H1 (cell line): ENCODE results near the gene CFAP161. TPM values are rescaled to one million over a fixed set of nuclear protein-coding genes. Genes with fewer than 3 reads are reported as not detected.

Experiments used
- CTCF ChIA-PET: fragments of 300-600 bp; sonication (Branson Sonifier 250); formaldehyde crosslinking; loops from one replicate; lab custom pipeline; 2021; ENCODE audit not compliant: partially characterized antibody; lab: Charles Lee
- POLR2A ChIA-PET: fragments of 300-600 bp; sonication (Branson Sonifier 250); formaldehyde crosslinking; loops from one replicate; lab custom pipeline; 2021; ENCODE audit warnings: inconsistent platforms; ENCODE audit not compliant: partially characterized antibody; lab: Charles Lee
- DNase-seq, 2 experiments: peaks; one replicate each; pipeline versions ENCODE4 v3.0.0 to v3.0.0-alpha.2; 2010 to 2022; ENCODE audit warnings: low spot score in 2 of 2, low read depth in 1 of 2, mixed read lengths in 1 of 2
- FAIRE-seq: peaks from 2 replicates; lab custom pipeline; 2011; peaks lifted over from hg19 to GRCh38; lab: Jason Lieb, UNC
- H2AFZ ChIP-seq: 2 replicates; pipeline ENCODE4 v1.8.1; 2012; ENCODE audit warnings: low read length, inconsistent platforms
- H2AK5ac ChIP-seq: 2 replicates; pipeline ENCODE4 v1.6.1; 2013; ENCODE audit warnings: low read depth, low read length
- H2BK120ac ChIP-seq: replicated peaks from 2 replicates; pipeline ENCODE3; 2013; ENCODE audit warnings: low read depth, low read length, inconsistent platforms
- H2BK12ac ChIP-seq: 2 replicates; pipeline ENCODE4 v1.6.1; 2013; ENCODE audit warnings: low read depth, low read length
- H2BK15ac ChIP-seq: 2 replicates; pipeline ENCODE4 v1.6.1; 2013; ENCODE audit warnings: low read length
- H2BK20ac ChIP-seq: 2 replicates; pipeline ENCODE4 v1.6.1; 2013; ENCODE audit warnings: low read length
- H2BK5ac ChIP-seq: 2 replicates; pipeline ENCODE4 v1.6.1; 2013; ENCODE audit warnings: low read depth, low read length
- H3K14ac ChIP-seq: 2 replicates; pipeline ENCODE4 v1.6.1; 2013; ENCODE audit warnings: inconsistent platforms; ENCODE audit not compliant: insufficient read length
- H3K18ac ChIP-seq: 2 replicates; pipeline ENCODE4 v1.6.1; 2013; ENCODE audit warnings: low read length; ENCODE audit errors: extremely low read depth
- H3K23ac ChIP-seq: 2 replicates; pipeline ENCODE4 v1.6.1; 2013; ENCODE audit warnings: inconsistent platforms; ENCODE audit not compliant: insufficient read length
- H3K23me2 ChIP-seq: 2 replicates; pipeline ENCODE4 v1.6.1; 2013; ENCODE audit warnings: low read depth, low read length
- H3K27ac ChIP-seq: 2 replicates; pipeline ENCODE4 v1.6.1; 2011; ENCODE audit warnings: low read depth, low read length, inconsistent platforms
- H3K27me3 ChIP-seq, 4 experiments: replicated peaks in 1 of 4; 1 replicate in 1 of 4; 2 replicates in 3 of 4; pipeline versions ENCODE4 v1.6.1 to v1.8.1; 2011 to 2013; ENCODE audit warnings: low read length in 3 of 4, mild to moderate bottlenecking in 3 of 4, inconsistent platforms in 2 of 4, mixed read lengths in 2 of 4, moderate library complexity in 1 of 4; ENCODE audit not compliant: control insufficient read depth in 3 of 4, insufficient read depth in 3 of 4; ENCODE audit errors: extremely low read depth in 1 of 4
- H3K36me3 ChIP-seq, 4 experiments: 2 replicates each; pipeline versions ENCODE4 v1.6.1 to v1.8.1; 2011 to 2013; ENCODE audit warnings: mild to moderate bottlenecking in 4 of 4, low read length in 3 of 4, moderate library complexity in 2 of 4, control low read depth in 1 of 4, inconsistent platforms in 1 of 4; ENCODE audit not compliant: insufficient read depth in 4 of 4, control insufficient read depth in 2 of 4
- H3K4ac ChIP-seq: replicated peaks from 2 replicates; pipeline ENCODE3; 2013; ENCODE audit warnings: low read length, low read depth, mixed read lengths, inconsistent platforms; ENCODE audit not compliant: insufficient read length
- H3K4me1 ChIP-seq, 4 experiments: replicated peaks in 1 of 4; 1 replicate in 1 of 4; 2 replicates in 3 of 4; pipeline versions ENCODE4 v1.6.1 to v1.8.1; 2011 to 2013; ENCODE audit warnings: low read length in 3 of 4, inconsistent platforms in 2 of 4, mixed read lengths in 1 of 4; ENCODE audit not compliant: insufficient read depth in 4 of 4, control insufficient read depth in 3 of 4
- H3K4me2 ChIP-seq, 2 experiments: 2 replicates each; pipeline versions ENCODE4 v1.6.1 to v1.8.1; 2011 to 2013; ENCODE audit warnings: low read depth in 2 of 2, low read length in 2 of 2, control low read depth in 1 of 2, inconsistent platforms in 1 of 2, mild to moderate bottlenecking in 1 of 2; ENCODE audit not compliant: insufficient read depth in 1 of 2
- H3K4me3 ChIP-seq, 4 experiments: fragments of 200-600, 300-600 bp in 1 of 4; sonication (generic), shearing (Covaris generic), sonication (Bioruptor Twin) in 1 of 4; 2 replicates each; pipeline versions ENCODE4 v1.5.1 to v1.8.1; 2011 to 2016; ENCODE audit warnings: low read length in 4 of 4, low read depth in 3 of 4, control low read depth in 2 of 4, inconsistent platforms in 2 of 4, mild to moderate bottlenecking in 2 of 4, mixed read lengths in 1 of 4, moderate library complexity in 1 of 4; ENCODE audit not compliant: insufficient read depth in 2 of 4; ENCODE audit errors: extremely low read depth in 1 of 4
- H3K56ac ChIP-seq: replicated peaks from 2 replicates; pipeline ENCODE3; 2013; ENCODE audit warnings: low read depth, mild to moderate bottlenecking, mixed read lengths, low read length, inconsistent platforms; ENCODE audit not compliant: insufficient read length
- H3K79me1 ChIP-seq: 2 replicates; pipeline ENCODE4 v1.6.1; 2013; ENCODE audit warnings: low read depth, low read length, control low read depth
- H3K79me2 ChIP-seq, 2 experiments: 2 replicates each; pipeline versions ENCODE4 v1.6.1 to v1.8.1; 2012 to 2013; ENCODE audit warnings: low read length in 2 of 2, mild to moderate bottlenecking in 2 of 2, inconsistent platforms in 1 of 2; ENCODE audit not compliant: insufficient read depth in 2 of 2, control insufficient read depth in 1 of 2
- H3K9ac ChIP-seq, 4 experiments: replicated peaks in 1 of 4; 1 replicate in 1 of 4; 2 replicates in 3 of 4; pipeline versions ENCODE4 v1.6.1 to v1.8.1; 2011 to 2013; ENCODE audit warnings: low read depth in 3 of 4, low read length in 3 of 4, control low read depth in 2 of 4, mild to moderate bottlenecking in 2 of 4, moderate library complexity in 2 of 4, inconsistent platforms in 1 of 4; ENCODE audit errors: extremely low read depth in 1 of 4
- H3K9me3 ChIP-seq, 2 experiments: 2 replicates each; pipeline versions ENCODE4 v1.6.1 to v1.8.1; 2012 to 2013; ENCODE audit warnings: mild to moderate bottlenecking in 2 of 2, moderate library complexity in 2 of 2, control low read depth in 1 of 2, inconsistent platforms in 1 of 2, low read depth in 1 of 2, low read length in 1 of 2, mixed read lengths in 1 of 2; ENCODE audit not compliant: insufficient read depth in 2 of 2
- H4K20me1 ChIP-seq, 2 experiments: replicated peaks in 1 of 2; 2 replicates each; pipeline versions ENCODE3 to v1.8.1; 2011 to 2013; ENCODE audit warnings: inconsistent platforms in 2 of 2, low read length in 2 of 2, mild to moderate bottlenecking in 1 of 2; ENCODE audit not compliant: insufficient read depth in 2 of 2, control insufficient read depth in 1 of 2
- H4K5ac ChIP-seq: 2 replicates; pipeline ENCODE4 v1.6.1; 2013; ENCODE audit warnings: low read length, low read depth, mixed read lengths, inconsistent platforms; ENCODE audit not compliant: insufficient read length
- H4K8ac ChIP-seq: 2 replicates; pipeline ENCODE4 v1.8.0; 2013; ENCODE audit warnings: mild to moderate bottlenecking, moderate library complexity, low read length, inconsistent platforms; ENCODE audit not compliant: insufficient read depth; ENCODE audit errors: extremely low read depth
- H4K91ac ChIP-seq: replicated peaks from 2 replicates; pipeline ENCODE3; 2013; ENCODE audit warnings: low read length, mixed read lengths, inconsistent platforms; ENCODE audit not compliant: insufficient read length
- EGR1 ChIP-seq: IDR thresholded peaks from 2 replicates; pipeline ENCODE4 v1.6.1; 2011; ENCODE audit warnings: low read depth, low read length, borderline replicate concordance
- GTF2F1 ChIP-seq: IDR thresholded peaks from 2 replicates; pipeline ENCODE4 v1.6.1; 2012; ENCODE audit warnings: low read depth, low read length, improper control_type of control experiment, borderline replicate concordance
- JUND ChIP-seq: IDR thresholded peaks from 2 replicates; pipeline ENCODE4 v1.6.1; 2011; ENCODE audit warnings: mild to moderate bottlenecking, improper control_type of control experiment, low read length
- PHF8 ChIP-seq: fragments of 200-600 bp; sonication (generic); conservative IDR thresholded peaks from 2 replicates; pipeline ENCODE4 v1.7.1; 2012; ENCODE audit warnings: low read depth, mild to moderate bottlenecking, inconsistent platforms, low read length, moderate library complexity
- SIRT6 ChIP-seq: IDR thresholded peaks from one replicate; pipeline ENCODE4 v1.7.1; 2012; ENCODE audit warnings: low read length, inconsistent platforms
- TAF1 ChIP-seq: IDR thresholded peaks from 2 replicates; pipeline ENCODE4 v1.6.1; 2011; ENCODE audit warnings: mild to moderate bottlenecking, low read depth, low read length
- TEAD4 ChIP-seq: IDR thresholded peaks from 2 replicates; pipeline ENCODE4 v1.6.1; 2012; ENCODE audit warnings: low read depth, low read length, inconsistent platforms, mixed read lengths
- WGBS, 2 experiments: shearing (Covaris generic) in 1 of 2; methylation state at CpG; one replicate each; pipeline versions ENCODE4 v1.1.6 to v1.1.7; 2013 to 2015; ENCODE audit warnings: low lambda C conversion rate in 2 of 2, mixed read lengths in 2 of 2, inconsistent platforms in 1 of 2, low coverage in 1 of 2, missing lambda C conversion rate in 1 of 2; ENCODE audit not compliant: insufficient replicate concordance in 2 of 2, insufficient coverage in 1 of 2, insufficient read length in 1 of 2; ENCODE audit errors: extremely low coverage in 1 of 2, missing lambda C conversion rate in 1 of 2; 5-methylcytosine and 5-hydroxymethylcytosine counted together
- polyA plus RNA-seq, 7 experiments: library from polyadenylated mRNA; depleted of rRNA in 3 of 7; stranded (reverse) in 5 of 7; unstranded in 2 of 7; fragments of >200 nt in 5 of 7; fragments of 200-250 nt in 2 of 7; gene quantifications; 1 replicate in 5 of 7; 2 replicates in 1 of 7; 4 replicates in 1 of 7; pipeline versions ENCODE4 v1.2.1 to v1.2.3, GENCODE V29; 2011 to 2013; ENCODE audit warnings: missing spikeins in 2 of 7, mixed read lengths in 2 of 7
- total RNA-seq: library from RNA; stranded (reverse); fragmentation: NEBNext Ultra II Directional; extraction: Animal tissue kit (Norgen Biotek cat#: 25700); gene quantifications from 2 replicates; pipeline ENCODE4 v1.2.1, GENCODE V29; 2021

The CFAP161 gene
- total and polyA plus RNA-seq, 2 of the 8 experiments (the other 6 are each of a cell fraction or from before 2014, with no cell fraction given) = 0.05 TPM; not detected in 1

DNA sequence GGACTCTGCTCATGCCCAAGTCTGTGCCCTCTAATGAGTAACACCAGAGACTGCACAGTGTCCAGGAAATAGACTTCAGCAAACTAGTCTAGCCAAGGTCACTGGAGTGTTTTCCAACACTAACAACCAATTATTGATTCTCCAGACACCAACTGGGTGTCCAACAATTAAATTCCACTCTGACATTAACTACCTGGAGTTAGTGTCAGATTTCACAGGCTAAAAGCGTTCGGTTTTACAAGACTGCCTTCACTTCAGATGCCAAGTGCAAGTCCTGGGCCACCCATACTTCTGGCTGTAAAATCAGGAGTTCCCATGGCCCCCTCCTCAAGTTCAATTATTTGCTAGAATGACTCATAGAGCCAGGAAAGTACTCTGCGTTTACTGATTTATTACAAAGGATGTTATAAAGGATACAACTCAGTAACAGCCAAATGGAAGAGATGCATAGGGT is 20.8 kb upstream of the CFAP161 start:
- TF ChIP-seq EGR1 (no peak), GTF2F1 (no peak), JUND (no peak), SIRT6 (no peak), TEAD4 (no peak), TAF1 (no peak), PHF8 (no peak)
- H3K9ac ChIP-seq = no peak overlapping the region
- no peaks in the 10 kb centered on the region; a peak in 1 of 7 replicates for H3K27me3 ChIP-seq
- H3K4me3 ChIP-seq = no peak overlapping the region
- no peak overlapping the region for H3K56ac ChIP-seq
- no peak overlapping the region for H3K23ac ChIP-seq
- POLR2A ChIA-PET = no interaction called here
- H4K5ac ChIP-seq = no peak overlapping the region
- no peak overlapping the region for H4K91ac ChIP-seq
- FAIRE-seq (no peak), DNase-seq (no peak)
- no peaks in the 10 kb centered on the region for H3K36me3 ChIP-seq
- no peak overlapping the region for H2BK15ac ChIP-seq
- no peaks in the 10 kb centered on the region for H4K20me1 ChIP-seq
- CTCF ChIA-PET = interaction anchor here (13.6 kb wide), 1 partner anchor 152 kb away, joined by 262 read pairs; no protein-coding TSS in a partner anchor
- H2BK120ac ChIP-seq = no peak overlapping the region
- H2AK5ac ChIP-seq = no peak overlapping the region
- H2BK12ac ChIP-seq = peak overlapping the region; percentile 43; the same call in 1 of the 2 replicates
- H3K79me1 ChIP-seq = no peaks in the 10 kb centered on the region
- no peak overlapping the region for H3K4ac ChIP-seq
- H3K14ac ChIP-seq = no peak overlapping the region
- no peak overlapping the region for H4K8ac ChIP-seq
- no peak overlapping the region; a peak in 1 of 4 replicates for H3K4me2 ChIP-seq
- 86% methylated on average over 3 of the region's 3 CpGs; no CpG with 5 or more reads in 1 of the 2 experiments for WGBS, 2 experiments
- H2AFZ ChIP-seq = no peak overlapping the region
- no peak overlapping the region for H2BK5ac ChIP-seq
- peaks cover 1 to 5% (median 3%) of the 10 kb centered on the region in 4 experiments; a peak in 4 of 7 replicates for H3K4me1 ChIP-seq
- H2BK20ac ChIP-seq = no peak overlapping the region
- H3K18ac ChIP-seq = no peak overlapping the region; the same call in 1 of the 2 replicates
- H3K27ac ChIP-seq = no peak overlapping the region
- no peaks in the 10 kb centered on the region for H3K79me2 ChIP-seq
- 0 out of 4 replicates have a peak, but pooled peaks cover 0 to under 1% of the 10 kb centered on the region in 2 experiments for H3K9me3 ChIP-seq
- H3K23me2 ChIP-seq = no peaks in the 10 kb centered on the region
